GM21515 (cell line): ENCODE data around the gene IL1RAPL2.

Experiments used
- ATAC-seq: cut with Tn5 transposase; IDR thresholded peaks from one replicate; pipeline ENCODE4 v1.9.1; 2021; ENCODE audit not compliant: unreplicated experiment

Gene IL1RAPL2

GRCh38 chrX:105263171-105263570 lies 697.2 kb downstream of the IL1RAPL2 start:
- ATAC-seq, result no peak

DNA sequence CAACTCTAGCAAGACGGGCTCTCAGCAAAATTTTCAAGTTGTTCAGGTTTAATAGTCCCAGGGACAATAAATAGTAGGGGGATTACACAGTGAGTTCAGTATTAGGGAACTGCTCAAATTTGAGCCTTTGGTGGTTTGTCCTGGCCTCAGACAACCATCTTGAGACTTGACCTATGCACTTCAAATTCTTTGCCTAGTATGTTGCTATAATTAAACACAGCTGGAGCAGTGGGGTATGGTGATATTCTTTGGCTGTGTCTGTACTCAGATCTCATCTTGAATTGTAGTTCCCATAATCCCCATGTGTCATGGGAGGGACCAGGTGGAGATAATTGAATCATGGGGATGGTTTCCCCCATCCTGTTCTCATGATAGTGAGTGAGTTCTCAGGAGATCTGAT lies 697.8 kb downstream of the IL1RAPL2 start:
- ATAC-seq, result no peak

DNA sequence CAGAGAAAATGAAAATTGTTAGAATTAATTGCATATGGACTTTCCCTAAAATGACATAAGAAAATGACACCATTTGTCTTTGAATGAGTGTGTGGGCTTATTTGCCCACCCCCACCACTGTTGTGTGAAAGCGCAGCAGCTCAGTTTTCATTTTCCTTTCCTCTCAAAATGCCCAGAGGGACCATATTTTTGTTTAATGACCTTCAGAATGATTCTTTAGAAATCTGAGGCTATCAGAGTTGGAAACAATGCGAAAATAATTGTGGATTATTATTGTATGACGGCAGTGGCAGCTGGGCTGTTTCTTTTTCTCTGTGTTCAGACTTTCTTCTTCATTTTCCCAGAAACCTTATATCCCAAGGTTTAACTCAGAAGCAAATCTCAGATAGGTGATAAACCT lies 699.1 kb downstream of the IL1RAPL2 start:
- ATAC-seq, result no peak

DNA sequence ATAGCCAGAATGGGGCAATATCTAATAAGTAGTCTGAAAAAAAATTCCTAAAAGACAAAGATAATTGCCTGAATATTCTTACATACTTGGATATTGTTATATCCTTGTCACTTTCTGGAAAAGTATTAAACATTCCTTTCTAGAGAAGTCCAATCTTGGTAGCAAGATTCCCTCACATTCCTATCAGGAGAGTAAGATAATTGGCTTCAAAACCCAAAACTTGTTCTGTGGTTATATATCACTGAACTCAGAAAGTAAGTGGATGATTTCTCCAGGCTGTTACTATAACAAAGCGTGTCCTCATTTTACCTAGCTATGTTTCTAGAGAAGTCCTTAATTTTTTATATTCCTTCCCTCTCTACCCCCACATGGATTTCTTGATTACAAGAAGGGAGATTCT lies 700.5 kb downstream of the IL1RAPL2 start:
- ATAC-seq, result no peak

- ATAC-seq, result no peak
Measured at GRCh38 chrX:105267167-105267566, 701.2 kb downstream of the IL1RAPL2 start.

GRCh38 chrX:105269386-105269785 lies 703.4 kb downstream of the IL1RAPL2 start:
- ATAC-seq, result no peak

GRCh38 chrX:105273326-105273725 lies 707.3 kb downstream of the IL1RAPL2 start:
- no peak for ATAC-seq

GRCh38 chrX:105274091-105274490 lies 708.1 kb downstream of the IL1RAPL2 start:
- ATAC-seq, result no peak

DNA sequence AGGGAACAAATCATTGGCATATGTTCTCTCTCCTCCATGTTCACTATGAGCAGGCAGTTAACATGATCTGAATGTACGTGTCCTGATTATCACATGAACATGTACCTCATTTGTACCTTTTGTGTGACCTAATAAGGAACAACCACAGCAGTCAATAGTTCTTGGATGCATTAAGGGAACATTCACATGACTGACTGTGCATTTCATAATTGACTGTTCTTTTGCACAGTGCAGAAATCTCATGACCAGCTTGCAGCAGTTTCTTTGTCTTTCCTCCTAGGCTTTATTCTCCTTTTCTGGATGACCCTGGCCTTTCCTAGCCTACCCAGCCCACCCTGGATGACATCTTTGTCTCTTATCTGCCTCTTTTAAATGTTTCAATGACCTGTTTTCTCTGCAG lies 711.1 kb downstream of the IL1RAPL2 start:
- no peak for ATAC-seq

GRCh38 chrX:105282077-105282476 lies 716.1 kb downstream of the IL1RAPL2 start:
- ATAC-seq, result no peak

DNA sequence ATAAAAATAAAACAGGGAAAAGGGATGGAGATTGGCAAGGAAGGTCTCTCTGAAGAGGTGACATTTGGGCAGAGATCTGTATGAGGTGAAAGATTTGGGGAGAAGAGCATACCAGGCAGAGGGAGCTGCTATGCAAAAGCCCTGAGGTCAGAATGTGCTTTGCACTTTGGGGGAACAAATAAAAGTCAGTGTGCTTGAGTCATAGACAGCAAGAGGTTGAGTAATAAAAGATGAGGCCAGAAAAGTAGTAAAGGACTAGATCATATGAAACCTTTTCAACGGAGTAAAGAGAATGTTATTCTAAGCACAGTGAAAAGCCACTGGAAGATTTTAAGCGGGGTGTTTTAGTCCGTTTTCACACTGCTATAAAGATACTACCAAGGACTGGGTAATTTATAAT lies 731.0 kb downstream of the IL1RAPL2 start:
- no peak for ATAC-seq

DNA sequence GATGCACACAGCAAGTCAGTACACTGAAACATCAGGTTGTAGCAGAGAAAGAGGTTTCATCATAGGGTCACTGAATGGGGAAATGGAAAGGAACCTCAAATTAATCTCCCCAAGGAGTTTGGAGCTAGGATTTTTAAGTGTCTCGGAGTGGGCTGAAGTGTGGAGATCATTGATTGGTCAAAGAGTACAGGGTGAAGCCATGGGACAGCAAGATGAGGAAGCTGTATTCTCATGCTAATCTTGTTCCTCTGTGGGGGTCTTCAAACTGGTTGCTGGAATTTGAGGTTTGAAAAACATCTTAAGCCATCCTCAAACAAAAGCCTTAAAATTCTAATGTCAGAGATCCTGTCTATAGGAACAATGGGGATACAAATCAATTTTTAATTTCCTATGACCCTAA lies 733.3 kb downstream of the IL1RAPL2 start:
- ATAC-seq, result no peak

GRCh38 chrX:105302246-105302645 lies 736.2 kb downstream of the IL1RAPL2 start:
- ATAC-seq, result no peak

DNA sequence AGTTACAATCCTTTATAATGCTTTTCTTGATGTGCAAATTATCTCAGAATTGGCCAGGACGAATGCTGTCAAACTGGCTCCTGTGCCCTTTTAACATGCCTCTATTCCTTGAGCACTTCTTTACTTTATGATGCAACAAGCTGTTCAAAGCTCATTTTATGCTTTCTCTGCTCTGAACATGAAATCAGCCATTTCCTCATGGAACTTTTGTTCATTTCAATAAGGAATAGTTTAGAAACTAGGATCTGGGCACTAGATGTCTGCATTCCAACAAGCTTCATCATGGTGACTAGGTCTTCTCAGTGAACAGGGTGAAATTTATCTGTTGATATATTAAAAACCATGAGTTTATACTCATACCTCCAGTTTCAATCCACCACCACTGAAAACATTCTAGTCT lies 741.8 kb downstream of the IL1RAPL2 start:
- no peak for ATAC-seq

GRCh38 chrX:105313596-105313995 lies 747.6 kb downstream of the IL1RAPL2 start:
- ATAC-seq, result no peak

- ATAC-seq, result no peak
Measured at GRCh38 chrX:105314458-105314857, 748.5 kb downstream of the IL1RAPL2 start.

DNA sequence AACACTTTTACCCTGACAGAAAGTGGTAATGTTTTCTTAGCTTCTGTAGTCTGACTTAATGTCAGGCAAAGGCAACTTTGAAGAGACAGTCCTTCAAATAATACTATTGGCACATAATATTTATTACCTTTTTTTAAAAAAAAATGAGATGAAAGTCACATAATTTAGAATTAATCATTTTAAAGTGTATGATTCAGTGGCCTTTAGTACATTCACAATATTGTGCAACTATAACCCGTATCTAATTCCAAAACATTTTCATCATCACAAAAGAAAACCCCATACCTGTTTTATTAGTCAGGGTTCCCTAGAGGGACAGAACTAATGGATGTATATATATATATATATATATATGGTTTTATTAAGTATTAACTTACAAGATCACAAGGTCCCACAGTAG lies 749.2 kb downstream of the IL1RAPL2 start:
- ATAC-seq, result no peak

DNA sequence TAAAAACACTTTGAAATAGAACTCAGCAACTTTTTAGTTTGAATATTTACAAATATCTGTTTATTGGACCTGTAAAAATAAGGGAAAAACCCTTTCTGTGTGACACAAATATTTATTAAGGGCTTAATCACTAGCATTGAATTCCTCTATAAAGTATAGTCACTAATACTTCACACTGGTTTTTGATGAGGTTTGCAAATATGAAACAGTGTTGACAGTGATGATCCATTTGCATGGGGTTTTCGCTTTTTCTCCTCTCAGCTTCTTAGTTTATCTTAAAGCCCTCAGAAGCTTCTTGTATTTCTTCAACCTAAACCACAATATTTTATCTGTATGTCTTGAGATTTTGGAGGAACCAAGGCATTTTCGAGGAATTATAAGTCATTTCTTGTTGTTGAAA lies 751.1 kb downstream of the IL1RAPL2 start:
- ATAC-seq, result no peak

DNA sequence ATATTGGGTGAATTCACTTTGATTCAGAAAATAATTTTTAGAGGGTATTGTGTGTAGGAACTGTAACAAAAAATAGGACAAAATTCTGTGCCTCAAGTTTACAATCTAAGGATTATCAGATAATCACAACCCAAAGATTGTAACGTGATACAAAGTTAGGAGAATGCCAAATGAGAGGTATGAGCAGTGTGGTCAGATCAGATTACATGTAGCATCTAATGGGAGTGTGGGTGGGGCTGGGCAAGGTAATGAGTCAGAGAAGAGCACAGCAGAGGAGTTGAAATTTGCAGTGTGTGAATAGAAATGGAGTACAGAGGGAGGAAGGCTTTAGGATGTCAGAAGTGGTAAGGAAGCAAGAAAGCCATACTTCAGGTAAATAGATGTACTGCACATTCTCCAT lies 757.9 kb downstream of the IL1RAPL2 start:
- no peak for ATAC-seq

DNA sequence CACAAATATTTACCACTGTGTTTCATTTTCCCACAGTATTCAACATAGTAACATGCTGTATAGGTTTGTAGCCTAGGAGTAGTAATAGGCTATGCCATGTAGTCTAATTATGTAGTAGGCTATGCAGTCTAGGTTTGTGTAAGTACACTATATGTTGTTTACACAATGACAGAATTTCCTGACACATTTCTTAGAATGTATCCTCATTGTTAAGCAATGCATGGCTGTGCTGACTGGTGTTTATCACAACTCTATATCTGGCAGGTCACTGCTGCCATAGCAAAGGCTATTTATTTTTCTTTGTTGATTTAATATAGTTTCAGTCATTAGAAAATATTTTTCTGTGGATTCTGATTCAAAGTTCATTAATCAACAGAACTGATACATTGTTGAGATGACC lies 762.8 kb downstream of the IL1RAPL2 start:
- ATAC-seq, result no peak

GRCh38 chrX:105331244-105331643 lies 765.2 kb downstream of the IL1RAPL2 start:
- no peak for ATAC-seq

GRCh38 chrX:105347373-105347772 lies 781.4 kb downstream of the IL1RAPL2 start:
- no peak for ATAC-seq

DNA sequence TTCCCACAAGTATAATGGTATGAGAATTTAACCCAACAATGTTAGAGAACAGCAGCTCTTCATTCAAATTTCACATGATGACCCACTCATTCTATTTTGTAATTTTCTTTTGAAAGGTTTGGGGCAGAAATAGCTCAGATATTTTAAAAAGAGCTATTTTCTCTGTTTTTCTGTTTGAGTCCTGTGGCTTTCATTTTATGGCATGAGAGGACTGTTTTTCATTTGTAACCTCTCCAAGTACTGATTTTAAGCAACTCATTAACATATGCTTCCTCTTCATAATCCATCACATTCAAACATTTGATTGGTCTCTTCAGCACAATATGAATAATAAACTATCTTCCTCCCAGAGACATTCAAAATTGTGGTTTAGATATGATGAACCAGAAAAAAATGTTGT lies 783.5 kb downstream of the IL1RAPL2 start:
- no peak for ATAC-seq

DNA sequence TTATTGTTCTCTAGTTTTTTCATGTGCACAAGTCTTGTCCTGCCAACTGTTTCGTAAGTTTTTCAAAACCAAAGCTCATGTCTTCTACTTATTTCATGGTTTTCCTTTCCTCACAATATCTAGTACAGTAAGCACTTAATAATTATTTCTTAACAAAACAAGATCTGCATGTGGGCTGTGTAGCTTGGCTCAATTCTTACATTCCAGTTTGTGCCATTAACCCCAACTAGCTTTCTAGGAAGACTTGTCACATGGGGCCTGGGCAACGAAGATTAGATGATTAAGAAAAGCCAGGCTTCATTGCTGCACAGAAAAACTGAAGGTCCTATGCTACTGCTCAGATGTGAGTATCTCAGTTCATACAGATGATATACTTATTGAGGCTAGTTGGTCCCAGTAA lies 809.8 kb downstream of the IL1RAPL2 start:
- ATAC-seq, result no peak
